IMR-90 (cell line): ENCODE results near the gene GINS1. TPM values are rescaled to one million over a fixed set of nuclear protein-coding genes. Genes with fewer than 3 reads are reported as not detected.

Experiments
- ATAC-seq: fragments of 200-7000 bp; cut with Tn5 transposase; 2 replicates; pipeline ENCODE4 v1.9.1; 2020; ENCODE audit warnings: low read depth, mild to moderate bottlenecking, moderate library complexity
- BruUV-seq: library from RNA; stranded (reverse); fragments of 400-500 nt; replicated peaks from 2 replicates; lab custom pipeline; 2021; lab: Mats Ljungman, UMichigan
- CTCF ChIA-PET: fragments of 300-600 bp; formaldehyde crosslinking; extraction: SDS; loops from one replicate; lab custom pipeline; 2021; ENCODE audit warnings: antibody characterized with exemption; lab: Yijun Ruan, JAX
- POLR2A ChIA-PET: fragments of 300-600 bp; sonication (Branson Sonifier 250); formaldehyde crosslinking; loops from one replicate; lab custom pipeline; 2022; ENCODE audit warnings: antibody characterized with exemption; ENCODE audit not compliant: unreplicated experiment; lab: Charles Lee
- DNase-seq: peaks from one replicate; pipeline ENCODE4 v3.0.0; 2013
- H2AFZ ChIP-seq: replicated peaks from 2 replicates; pipeline ENCODE3; 2013; ENCODE audit warnings: low read length, mild to moderate bottlenecking; ENCODE audit not compliant: poor library complexity
- H2AK5ac ChIP-seq: 2 replicates; pipeline ENCODE4 v1.6.1; 2013; ENCODE audit warnings: low read depth, low read length, inconsistent platforms
- H2AK9ac ChIP-seq: replicated peaks from 2 replicates; pipeline ENCODE3; 2013; ENCODE audit warnings: mild to moderate bottlenecking, low read depth, low read length, moderate library complexity; ENCODE audit not compliant: poor library complexity
- H2BK120ac ChIP-seq: 2 replicates; pipeline ENCODE4 v1.6.1; 2013; ENCODE audit warnings: low read depth, low read length, inconsistent platforms
- H2BK15ac ChIP-seq: 3 replicates; pipeline ENCODE4 v1.6.1; 2013; ENCODE audit warnings: low read depth, low read length, inconsistent platforms
- H2BK20ac ChIP-seq: 2 replicates; pipeline ENCODE4 v1.6.1; 2013; ENCODE audit warnings: low read depth, mild to moderate bottlenecking, inconsistent platforms, low read length, moderate library complexity
- H2BK5ac ChIP-seq: 2 replicates; pipeline ENCODE4 v1.6.1; 2013; ENCODE audit warnings: mild to moderate bottlenecking, low read depth, low read length, inconsistent platforms; ENCODE audit not compliant: poor library complexity, severe bottlenecking
- H3K14ac ChIP-seq: replicated peaks from 2 replicates; pipeline ENCODE4 v1.6.1; 2013; ENCODE audit warnings: low read depth, low read length, inconsistent platforms
- H3K18ac ChIP-seq: 2 replicates; pipeline ENCODE4 v1.6.1; 2013; ENCODE audit warnings: low read depth, low read length, control low read depth
- H3K23ac ChIP-seq: 2 replicates; pipeline ENCODE4 v1.6.1; 2013; ENCODE audit warnings: low read depth, low read length, inconsistent platforms
- H3K27ac ChIP-seq: 2 replicates; pipeline ENCODE4 v1.5.1; 2013; ENCODE audit warnings: mild to moderate bottlenecking, control low read depth, low read length; ENCODE audit not compliant: insufficient read depth
- H3K27me3 ChIP-seq: 2 replicates; pipeline ENCODE4 v1.6.1; 2013; ENCODE audit warnings: low read length; ENCODE audit not compliant: control insufficient read depth, insufficient read depth
- H3K36me3 ChIP-seq: 2 replicates; pipeline ENCODE4 v1.6.1; 2013; ENCODE audit warnings: low read length, mixed read lengths; ENCODE audit not compliant: control insufficient read depth, insufficient read depth
- H3K4ac ChIP-seq: 2 replicates; pipeline ENCODE4 v1.6.1; 2013; ENCODE audit warnings: low read depth, low read length, inconsistent platforms
- H3K4me1 ChIP-seq: 2 replicates; pipeline ENCODE4 v1.6.1; 2013; ENCODE audit warnings: low read length, mixed read lengths; ENCODE audit not compliant: control insufficient read depth, insufficient read depth
- H3K4me2 ChIP-seq: 2 replicates; pipeline ENCODE4 v1.6.1; 2013; ENCODE audit warnings: low read depth, mild to moderate bottlenecking, control low read depth, low read length, moderate library complexity
- H3K4me3 ChIP-seq: 2 replicates; pipeline ENCODE4 v1.5.1; 2013; ENCODE audit warnings: low read depth, mild to moderate bottlenecking, control low read depth, low read length, moderate library complexity; ENCODE audit not compliant: insufficient read depth
- H3K56ac ChIP-seq: 2 replicates; pipeline ENCODE4 v1.6.1; 2013; ENCODE audit warnings: low read length, inconsistent platforms; ENCODE audit not compliant: insufficient read depth; ENCODE audit errors: extremely low read depth
- H3K79me1 ChIP-seq, 2 experiments: 2 replicates each; pipeline ENCODE4 v1.6.1; 2013; ENCODE audit warnings: low read length in 2 of 2, inconsistent platforms in 1 of 2, low read depth in 1 of 2
- H3K9ac ChIP-seq: 2 replicates; pipeline ENCODE4 v1.6.1; 2013; ENCODE audit warnings: low read depth, low read length, control low read depth
- H3K9me1 ChIP-seq: 2 replicates; pipeline ENCODE4 v1.6.1; 2013; ENCODE audit warnings: low read length, inconsistent platforms; ENCODE audit not compliant: insufficient read depth
- H3K9me3 ChIP-seq: 2 replicates; pipeline ENCODE4 v1.6.1; 2013; ENCODE audit warnings: low read length; ENCODE audit not compliant: control insufficient read depth, insufficient read depth
- H4K20me1 ChIP-seq: 2 replicates; pipeline ENCODE4 v1.6.1; 2013; ENCODE audit warnings: low read length, inconsistent platforms; ENCODE audit not compliant: insufficient read depth
- H4K5ac ChIP-seq: 2 replicates; pipeline ENCODE4 v1.6.1; 2013; ENCODE audit warnings: mild to moderate bottlenecking, low read depth, low read length, control low read depth
- H4K8ac ChIP-seq, 2 experiments: 2 replicates each; pipeline ENCODE4 v1.6.1; 2013; ENCODE audit warnings: low read depth in 2 of 2, low read length in 2 of 2, control low read depth in 1 of 2, inconsistent platforms in 1 of 2
- H4K91ac ChIP-seq: 2 replicates; pipeline ENCODE4 v1.6.1; 2013; ENCODE audit warnings: low read depth, low read length, inconsistent platforms; ENCODE audit not compliant: insufficient read depth
- BHLHE40 ChIP-seq: fragments of 150-350 bp; IDR thresholded peaks from 2 replicates; pipeline ENCODE4 v1.6.1; 2016; ENCODE audit warnings: mild to moderate bottlenecking, low read depth, low read length
- CEBPB ChIP-seq: IDR thresholded peaks from 2 replicates; pipeline ENCODE4 v1.6.1; 2012; ENCODE audit warnings: low read depth, low read length, improper control_type of control experiment
- NFE2L2 ChIP-seq: fragments of 150-350 bp; IDR thresholded peaks from 2 replicates; pipeline ENCODE4 v1.6.1; 2016; ENCODE audit warnings: low read depth, mild to moderate bottlenecking, low read length
- POLR2A ChIP-seq: IDR thresholded peaks from 2 replicates; pipeline ENCODE4 v1.6.1; 2012; ENCODE audit warnings: mild to moderate bottlenecking, low read depth, low read length
- RAD21 ChIP-seq: IDR thresholded peaks from 2 replicates; pipeline ENCODE4 v1.6.1; 2012; ENCODE audit warnings: low read length, improper control_type of control experiment
- SMC3 ChIP-seq: fragments of 150-350 bp; IDR thresholded peaks from 2 replicates; pipeline ENCODE4 v1.6.1; 2016; ENCODE audit warnings: low read depth, mild to moderate bottlenecking, antibody characterized with exemption, low read length, moderate library complexity
- WGBS, 2 experiments: methylation state at CpG; one replicate each; pipeline versions ENCODE4 v1.1.5 to v1.1.7; 2013; ENCODE audit warnings: missing lambda C conversion rate in 2 of 2; ENCODE audit not compliant: insufficient read length in 1 of 2; ENCODE audit errors: extremely low coverage in 2 of 2; 5-methylcytosine and 5-hydroxymethylcytosine counted together
- dilution Hi-C: fragments of 300-500 bp; cut with HindIII; formaldehyde crosslinking; loops from one replicate; pipeline ENCODE4 v1.14.3; 2018; ENCODE audit warnings: low sequenced_read_pairs; ENCODE audit not compliant: unreplicated experiment
- in situ Hi-C: fragments of 300-500 bp; cut with MboI; formaldehyde crosslinking; loops from 3 replicates; pipeline ENCODE4 v1.14.3; 2019; ENCODE audit warnings: low sequenced_read_pairs, inconsistent platforms, mixed read lengths
- intact Hi-C: fragments of 100-400 bp; cut with micrococcal nuclease; formaldehyde crosslinking; loops from 2 replicates; pipeline ENCODE4 v1.10.0; 2022
- polyA plus RNA-seq, 3 experiments: library from polyadenylated mRNA; depleted of rRNA; stranded (reverse); fragments of >200 nt; gene quantifications; 2 replicates each; pipeline ENCODE4 v1.2.3, GENCODE V29; 2012; ENCODE audit warnings: low replicate concordance in 1 of 3
- total RNA-seq: library from RNA; depleted of rRNA; stranded (reverse); fragments of >200 nt; gene quantifications from 2 replicates; pipeline ENCODE4 v1.2.3, GENCODE V29; 2012

The GINS1 gene
- total and polyA plus RNA-seq, 2 of the 4 experiments (the other 2 are of a cell fraction): 4.9 to 6.6 TPM

GRCh38 chr20:25389858-25390537 lies 17.5 kb upstream of the GINS1 start:
- Histone ChIP-seq H2BK5ac (peak overlapping the region; percentile 81), H3K56ac (peak overlapping the region; percentile 53), H3K27ac (peak overlapping the region; percentile 96), H2AK5ac (peak overlapping the region; percentile 77; the same call in 1 of the 2 replicates), H3K27me3 (no peaks in the 10 kb centered on the region), H3K36me3 (peaks cover 3% of the 10 kb centered on the region), H2AFZ (peak overlapping the region; percentile 94), H4K20me1 (peaks cover 9% of the 10 kb centered on the region), H3K79me1 (peaks cover 0 to 26% of the 10 kb centered on the region in 2 experiments), H3K4me2 (peak overlapping the region; percentile 64), H3K9ac (peak overlapping the region; percentile 73), H3K18ac (peak overlapping the region; percentile 54; the same call in 1 of the 2 replicates), H3K14ac (peak overlapping the region; percentile 77), H3K23ac (peak overlapping the region; percentile 93), H3K9me1 (peaks cover 2% of the 10 kb centered on the region; the same call in 1 of the 2 replicates), H3K4ac (peak overlapping the region; percentile 52), H3K9me3 (no peaks in the 10 kb centered on the region), H2BK120ac (peak overlapping the region; percentile 48; the same call in 1 of the 2 replicates), H4K91ac (peak overlapping the region; percentile 1), H2BK15ac (peak overlapping the region; percentile 27; the same call in 2 of the 3 replicates), H4K8ac (peak overlapping the region in 1 of 2 experiments; percentile 12; a peak in 1 of 4 replicates), H2BK20ac (0 out of 2 replicates have a peak overlapping the region, but pooled peaks have one; percentile 53), H3K4me1 (no peaks in the 10 kb centered on the region; the same call in 1 of the 2 replicates), H3K4me3 (peak overlapping the region; percentile 98), H4K5ac (peak overlapping the region; percentile 10; the same call in 1 of the 2 replicates), H2AK9ac (peak overlapping the region; percentile 98)
- ATAC-seq (peak; percentile 42), DNase-seq (no peak)
- BruUV-seq: no TSS peak
- ChIA-PET CTCF (no interaction called here), POLR2A (no interaction called here)
- TF ChIP-seq SMC3: no peak
- TF ChIP-seq BHLHE40: no peak
- no peak for TF ChIP-seq CEBPB
- no peak for TF ChIP-seq NFE2L2
- TF ChIP-seq RAD21: no peak
- no peak for TF ChIP-seq POLR2A
- intact Hi-C loops (loop anchor here (2.0 kb wide), 1 partner anchor 79 kb away; no protein-coding TSS in a partner anchor), dilution Hi-C loops (no loop called here), in situ Hi-C loops (loop anchor here (10.0 to 25.0 kb wide), 2 partner anchors 175 to 753 kb away; no protein-coding TSS in a partner anchor)
- no CpG with 5 or more reads among the region's 67 CpGs for WGBS, 2 experiments
